Measurements from ENCODE around the gene TRPC3.

Gene TRPC3

DNA sequence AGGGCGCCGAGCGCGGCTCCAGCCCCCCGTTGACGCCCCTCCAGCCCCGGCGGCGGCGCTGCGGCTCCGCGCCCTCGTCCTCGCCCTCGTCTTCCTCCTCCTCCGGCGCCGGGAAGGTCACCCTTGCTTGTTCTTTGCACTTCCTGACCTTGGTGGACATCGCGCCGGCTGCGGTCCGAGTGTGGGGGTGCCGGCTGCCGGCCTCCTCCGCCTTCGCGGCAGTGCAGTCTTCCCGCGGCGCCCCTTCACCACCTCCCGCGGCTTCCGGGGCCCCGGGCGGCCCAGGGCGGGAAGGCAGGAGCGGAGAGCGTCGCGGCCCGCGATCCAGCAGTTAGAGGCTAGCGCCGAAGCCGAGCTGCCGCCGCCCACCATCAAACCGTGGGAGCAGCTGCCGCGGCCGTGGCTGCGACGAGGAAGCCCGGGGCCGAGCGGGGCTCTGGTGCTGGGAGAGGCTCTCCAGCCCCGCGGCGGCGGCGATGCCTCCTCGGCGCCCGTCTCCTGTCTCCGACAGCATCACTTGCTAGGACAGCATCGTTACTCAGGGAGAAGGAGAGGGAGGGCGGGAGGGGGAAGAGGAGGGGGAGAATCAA lies at the start of gene TRPC3:
TSS of gene TRPC3 (minus strand) at position 540 of the 590 bp plus-strand sequence. CDS start at position 160, 380 bp downstream.
- peak in 1 of 3 donors; percentile 21 for DNase-seq (ENCODE audit: low read depth in 2 of 3, low spot score in 1 of 3)

DNA sequence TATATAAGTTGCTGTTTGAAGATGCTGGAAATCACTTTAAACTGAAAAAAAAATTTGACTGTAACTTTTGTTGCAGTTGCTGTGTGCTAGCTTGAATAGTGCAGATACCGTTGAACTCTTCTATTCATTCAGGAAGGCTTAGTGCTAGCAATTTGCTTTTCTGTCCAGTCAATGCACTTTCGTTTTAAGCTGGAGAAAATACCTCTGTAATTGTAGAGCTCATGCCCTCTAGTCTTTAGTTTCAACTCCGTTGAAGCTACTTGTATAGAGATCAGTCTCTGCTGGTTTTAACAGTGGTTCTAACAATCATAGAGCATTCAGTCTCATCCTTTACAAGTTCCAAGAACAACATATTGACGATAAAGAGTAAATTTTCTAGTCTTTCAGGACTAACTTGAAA lies 49.0 kb upstream of the TRPC3 start:
- no peak for DNase-seq (ENCODE audit: low read depth in 2 of 3, low spot score in 1 of 3)

DNA sequence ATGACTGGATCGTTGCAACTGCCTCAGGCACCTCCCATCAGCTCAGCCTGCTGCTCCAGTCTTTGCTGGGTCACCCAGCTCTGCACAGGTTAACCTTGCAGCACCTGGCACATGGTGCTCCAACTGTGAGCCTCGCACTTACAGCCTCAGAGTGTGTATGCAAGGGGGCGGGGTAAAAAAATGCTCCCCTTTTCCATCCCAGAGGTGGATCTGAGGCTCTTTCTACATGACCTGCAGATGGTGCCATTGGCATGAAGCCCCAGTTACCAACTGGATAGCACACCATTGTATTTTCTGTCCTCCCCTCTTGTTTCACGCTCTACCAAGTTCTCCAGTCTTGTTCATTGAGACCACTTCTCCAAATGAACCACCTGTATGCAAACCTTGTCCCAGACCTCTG lies 46.2 kb upstream of the TRPC3 start:
- DNase-seq (ENCODE audit: low read depth in 2 of 3, low spot score in 1 of 3): no peak

DNA sequence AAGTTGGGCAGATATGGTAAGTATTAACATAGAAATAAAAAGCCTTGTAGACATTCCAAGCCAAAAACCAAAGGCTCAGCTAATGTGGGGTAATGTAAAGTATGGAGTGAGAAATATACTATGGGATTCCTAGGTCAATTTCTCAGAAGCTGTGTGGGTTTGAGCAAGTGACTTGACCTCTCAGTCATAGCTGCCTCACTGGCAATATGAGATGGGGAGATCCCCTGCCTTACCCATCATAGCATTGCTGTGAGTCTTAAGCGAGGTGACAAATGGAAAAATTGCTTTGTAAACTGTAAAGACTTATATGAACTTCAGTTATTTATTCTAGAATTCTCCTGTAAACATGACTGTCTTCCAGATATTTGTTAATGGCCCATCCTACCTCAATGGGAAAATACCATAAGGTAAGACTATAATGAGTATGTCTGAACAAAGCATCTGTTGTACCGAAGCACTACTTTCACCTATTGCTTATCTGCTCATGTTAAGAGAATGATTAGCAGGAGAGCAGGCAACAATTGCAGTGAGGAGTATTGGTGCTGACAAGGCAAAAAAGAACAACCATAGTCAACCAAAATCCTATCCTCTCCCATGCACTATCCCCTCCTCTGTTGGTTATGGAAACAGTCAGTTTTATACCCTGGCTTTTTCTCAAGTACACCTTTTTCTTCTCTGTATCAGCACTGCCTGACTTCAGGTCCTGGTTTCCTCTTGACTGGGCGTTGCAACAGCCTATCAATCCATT lies 44.1 kb upstream of the TRPC3 start:
- DNase-seq (ENCODE audit: low read depth in 2 of 3, low spot score in 1 of 3): no peak

DNA sequence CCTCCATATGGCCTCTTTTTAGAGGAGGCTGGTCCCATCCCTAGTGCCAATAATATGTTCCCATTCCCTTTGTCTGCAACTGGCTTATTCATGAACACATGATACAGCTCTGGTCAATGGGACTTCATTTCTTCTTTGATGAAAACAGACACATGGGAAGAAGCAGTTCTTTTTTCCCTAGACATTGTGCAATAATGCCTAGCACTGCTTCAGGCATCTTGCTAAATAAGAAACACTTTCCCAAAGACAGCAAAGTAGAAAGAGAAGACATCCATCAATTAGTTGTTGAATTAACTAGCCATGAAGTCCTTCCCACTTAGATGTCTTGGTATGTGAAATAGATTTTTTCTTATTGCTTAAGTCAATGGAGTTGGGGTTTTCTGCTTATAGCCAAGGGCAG lies 40.1 kb upstream of the TRPC3 start:
- DNase-seq (ENCODE audit: low read depth in 2 of 3, low spot score in 1 of 3): no peak

DNA sequence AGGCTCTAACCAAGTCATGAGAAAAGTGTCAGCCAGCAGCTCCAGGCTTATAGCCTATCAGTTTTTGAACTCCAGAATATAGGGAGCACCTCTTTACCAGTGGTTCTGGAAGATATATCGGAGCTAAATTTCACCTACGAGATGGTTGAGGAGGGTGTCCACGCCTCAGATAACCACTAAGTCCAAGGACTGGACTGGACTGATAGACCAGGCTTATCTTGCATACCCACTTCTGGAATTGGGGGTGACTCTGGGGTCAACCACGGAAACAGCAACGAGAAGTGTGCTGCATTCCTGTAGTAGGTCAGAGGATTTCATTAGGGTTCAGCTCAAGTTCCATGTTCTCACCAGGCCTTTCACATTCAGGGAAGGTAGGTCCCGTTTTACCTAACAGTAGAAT lies 38.6 kb upstream of the TRPC3 start:
- DNase-seq (ENCODE audit: low read depth in 2 of 3, low spot score in 1 of 3): no peak

DNA sequence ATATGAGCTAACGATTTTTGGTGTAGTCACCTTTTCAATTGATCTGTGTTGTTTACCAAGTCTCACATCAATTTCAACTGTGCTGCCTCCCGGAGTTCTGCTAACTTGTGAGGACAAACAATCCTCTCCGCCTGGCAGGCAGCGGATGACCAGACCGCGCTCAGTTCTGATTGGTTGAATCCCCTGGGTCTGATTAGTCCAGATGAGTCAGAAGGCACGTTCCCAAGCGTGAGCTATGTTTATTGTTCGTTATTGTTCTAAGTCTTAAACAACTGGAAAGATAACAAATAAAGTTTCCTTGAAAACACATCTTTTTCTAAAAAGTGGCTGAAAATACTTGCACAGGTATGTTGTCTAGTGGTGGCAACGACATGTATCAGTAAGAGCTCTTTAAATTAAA lies 37.9 kb upstream of the TRPC3 start:
- DNase-seq (ENCODE audit: low read depth in 2 of 3, low spot score in 1 of 3): no peak

DNA sequence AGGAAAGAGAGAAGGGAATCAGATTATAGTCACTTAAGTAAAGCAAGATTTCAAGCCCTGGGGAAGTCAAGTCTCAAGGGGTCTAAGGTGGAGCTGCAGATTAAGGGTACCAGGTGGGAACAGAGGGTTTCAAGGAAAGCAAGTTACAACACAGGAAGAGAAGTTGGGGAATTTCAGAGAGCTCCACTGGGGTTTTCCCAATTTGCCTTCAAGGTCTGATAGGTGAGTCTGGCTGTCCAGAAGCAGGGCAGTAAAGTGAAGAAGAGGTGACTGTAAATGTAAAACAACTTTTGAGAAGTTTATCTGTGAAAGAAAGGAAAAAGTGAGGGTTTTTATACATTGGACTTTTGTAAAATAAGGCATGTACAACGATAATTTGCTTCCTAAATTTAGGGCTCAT lies 37.1 kb upstream of the TRPC3 start:
- DNase-seq (ENCODE audit: low read depth in 2 of 3, low spot score in 1 of 3): no peak

DNA sequence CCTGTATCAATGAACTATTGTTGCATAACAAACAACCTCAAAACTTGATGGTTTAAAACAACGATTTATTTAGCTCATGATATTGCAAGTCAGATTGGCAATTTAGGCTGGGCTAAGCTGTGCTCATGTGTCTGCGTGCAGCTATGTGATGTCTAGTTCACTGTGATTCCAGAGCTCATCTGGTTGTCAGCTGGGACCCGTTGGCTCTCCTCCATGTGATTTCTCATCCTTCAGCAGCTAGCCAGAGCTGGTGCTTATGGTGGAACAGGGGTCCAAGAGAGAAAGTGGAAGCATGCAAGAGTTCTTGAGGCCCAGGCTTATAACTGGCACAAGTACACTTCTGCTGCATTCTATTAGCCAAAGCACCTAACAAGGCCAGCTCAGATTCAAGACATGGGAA lies 28.8 kb upstream of the TRPC3 start:
- DNase-seq (ENCODE audit: low read depth in 2 of 3, low spot score in 1 of 3): no peak

DNA sequence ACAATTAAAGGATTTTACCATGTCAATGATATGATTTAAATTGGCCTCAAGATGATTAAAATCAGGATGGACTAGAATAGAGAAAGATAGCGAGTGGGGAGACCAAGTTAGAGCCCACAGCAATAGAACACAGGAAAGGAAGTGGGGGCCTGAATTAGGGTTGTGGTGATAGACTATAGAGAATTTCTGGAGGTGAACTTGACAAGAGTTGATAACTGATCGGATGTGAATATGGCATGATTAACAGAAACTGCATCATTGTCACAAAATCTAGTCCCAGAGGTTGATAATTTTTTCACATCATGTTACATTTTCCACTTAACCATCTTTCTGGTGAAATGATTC lies 26.3 kb upstream of the TRPC3 start:
- DNase-seq (ENCODE audit: low read depth in 2 of 3, low spot score in 1 of 3): no peak

DNA sequence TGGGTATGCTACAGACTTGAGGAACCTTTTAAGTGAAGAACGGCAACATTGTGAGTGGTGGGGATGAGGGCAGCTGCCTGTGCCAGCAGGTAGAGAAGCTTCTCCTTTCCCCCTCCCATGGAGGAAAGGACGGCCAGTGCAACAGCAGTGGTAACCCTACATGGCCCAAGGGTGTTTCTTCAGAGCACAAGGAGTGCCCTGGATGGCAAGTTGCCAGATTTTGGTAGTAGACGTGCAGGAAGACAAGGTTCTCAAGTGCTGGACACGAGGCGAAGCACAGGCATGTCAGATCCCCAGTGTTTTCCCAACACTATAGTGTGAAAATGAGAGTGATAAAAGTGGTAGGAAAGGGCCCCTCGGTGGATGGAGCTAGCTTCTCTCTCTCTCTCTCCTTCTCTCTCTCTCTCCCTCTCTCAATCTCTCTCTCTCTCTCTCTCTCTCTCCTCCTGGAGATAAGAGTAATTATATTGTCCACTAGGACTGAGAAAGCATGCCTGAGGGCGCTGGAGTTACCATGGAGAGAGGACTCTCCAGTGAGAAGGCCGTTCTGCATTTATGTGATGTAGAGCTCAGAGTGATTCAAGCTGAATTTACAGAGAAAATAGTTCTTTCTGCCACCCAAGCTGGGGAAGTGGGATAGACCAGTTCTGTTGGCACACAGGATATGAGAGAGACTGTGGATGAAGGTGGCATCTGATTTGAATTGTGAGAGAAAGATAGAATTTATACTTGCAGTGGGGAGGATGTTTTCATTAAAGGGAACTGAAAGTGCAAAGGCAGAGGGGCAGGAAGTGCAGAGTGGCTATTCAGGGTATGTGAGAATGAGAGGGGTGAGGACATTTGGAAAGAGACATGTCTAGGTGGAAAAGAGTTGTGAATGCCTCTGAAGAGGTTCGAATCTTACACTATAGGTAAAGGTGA lies 25.7 kb upstream of the TRPC3 start:
- DNase-seq (ENCODE audit: low read depth in 2 of 3, low spot score in 1 of 3): no peak

DNA sequence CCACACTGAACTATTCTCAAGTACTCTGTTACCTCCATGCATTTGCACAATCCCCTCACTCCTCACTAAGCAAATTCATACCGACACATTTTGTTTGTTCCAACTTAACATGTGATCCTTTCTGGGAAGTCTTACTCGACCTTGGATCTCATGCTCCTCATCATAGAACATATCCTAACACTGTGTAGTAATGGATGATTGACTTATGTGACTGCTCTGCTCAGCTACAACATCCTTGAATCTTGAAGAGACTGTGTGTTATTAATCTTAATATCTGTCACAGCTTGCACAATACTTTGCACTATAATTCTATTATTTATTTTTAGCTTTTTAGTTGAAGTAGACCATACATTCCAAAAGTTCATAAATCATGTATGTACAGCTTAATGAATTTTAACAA lies 23.9 kb upstream of the TRPC3 start:
- no peak for DNase-seq (ENCODE audit: low read depth in 2 of 3, low spot score in 1 of 3)

DNA sequence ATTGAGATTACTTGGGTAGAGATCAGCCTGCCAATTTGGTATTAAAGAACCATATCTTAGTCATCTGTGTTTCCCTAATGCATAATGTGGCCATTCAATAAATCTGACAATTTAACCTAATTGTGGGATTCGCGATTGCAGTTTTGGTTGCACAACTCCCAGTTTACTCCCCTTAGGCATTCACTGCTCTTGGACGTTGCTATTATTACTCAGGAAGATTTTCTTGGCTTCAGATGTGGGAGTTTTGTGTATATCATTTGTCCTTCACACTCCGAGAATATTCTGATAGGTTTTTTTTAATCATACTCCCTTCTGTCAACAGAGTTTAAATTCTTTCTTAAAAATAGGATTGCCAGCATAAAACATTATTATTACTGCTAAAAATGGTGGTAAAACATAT lies 22.0 kb upstream of the TRPC3 start:
- no peak for DNase-seq (ENCODE audit: low read depth in 2 of 3, low spot score in 1 of 3)

DNA sequence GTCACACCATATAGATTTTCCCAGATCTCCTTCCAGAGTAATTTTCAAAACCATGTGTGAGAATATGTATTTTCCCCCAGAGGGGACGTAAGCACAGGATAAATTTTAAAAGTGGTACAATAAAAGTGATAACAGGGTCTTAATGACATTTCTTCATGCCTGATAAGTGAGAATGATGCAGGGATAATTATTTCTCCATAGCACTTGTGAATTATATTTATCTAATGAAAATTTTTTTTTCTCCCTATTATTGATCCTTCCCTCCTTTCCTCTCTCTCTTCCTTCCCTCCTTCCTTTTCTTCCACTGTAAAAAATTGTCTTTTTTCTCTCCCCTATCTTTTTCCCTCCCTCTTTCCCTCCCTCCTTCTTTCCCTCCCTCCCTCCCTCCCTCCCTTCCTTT lies 17.0 kb upstream of the TRPC3 start:
- no peak for DNase-seq (ENCODE audit: low read depth in 2 of 3, low spot score in 1 of 3)

DNA sequence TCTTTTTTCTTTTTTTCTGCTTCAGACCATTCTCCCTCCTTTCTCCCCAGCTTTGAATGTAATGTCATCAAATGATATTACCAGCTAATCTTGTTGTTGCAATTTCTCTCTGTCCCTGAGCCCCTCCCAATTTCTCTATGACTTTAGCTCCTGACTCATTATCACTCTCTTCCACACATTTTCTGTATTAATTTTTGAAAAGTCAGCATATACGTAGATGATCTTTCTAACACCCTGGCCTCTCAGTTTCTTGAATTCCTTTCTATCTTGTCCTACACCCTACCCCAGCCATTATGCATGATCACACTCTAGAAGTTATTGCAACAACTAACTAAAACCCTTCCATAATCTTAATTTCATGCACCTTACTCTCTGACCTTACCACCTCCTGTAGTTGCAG lies 13.1 kb upstream of the TRPC3 start:
- no peak for DNase-seq (ENCODE audit: low read depth in 2 of 3, low spot score in 1 of 3)

DNA sequence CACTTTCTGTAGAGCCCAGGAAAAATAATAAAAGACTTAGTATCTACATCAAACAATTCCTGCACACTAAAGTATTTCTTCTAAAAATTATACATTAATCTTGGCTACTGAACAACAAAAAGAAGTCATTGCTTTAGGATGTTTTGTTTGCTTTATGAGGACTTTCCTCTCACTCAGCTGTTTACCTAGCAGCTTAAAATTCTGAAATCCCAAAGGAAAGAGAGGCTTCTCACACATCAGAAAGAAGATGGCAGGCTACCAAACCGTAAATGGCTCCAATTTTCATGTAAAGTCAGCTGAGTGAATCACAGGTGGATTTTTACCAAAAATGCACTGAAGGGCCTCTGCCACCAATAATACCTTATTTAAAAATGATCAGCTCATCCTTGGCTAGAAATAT lies 9.0 kb upstream of the TRPC3 start:
- DNase-seq (ENCODE audit: low read depth in 2 of 3, low spot score in 1 of 3): no peak

DNA sequence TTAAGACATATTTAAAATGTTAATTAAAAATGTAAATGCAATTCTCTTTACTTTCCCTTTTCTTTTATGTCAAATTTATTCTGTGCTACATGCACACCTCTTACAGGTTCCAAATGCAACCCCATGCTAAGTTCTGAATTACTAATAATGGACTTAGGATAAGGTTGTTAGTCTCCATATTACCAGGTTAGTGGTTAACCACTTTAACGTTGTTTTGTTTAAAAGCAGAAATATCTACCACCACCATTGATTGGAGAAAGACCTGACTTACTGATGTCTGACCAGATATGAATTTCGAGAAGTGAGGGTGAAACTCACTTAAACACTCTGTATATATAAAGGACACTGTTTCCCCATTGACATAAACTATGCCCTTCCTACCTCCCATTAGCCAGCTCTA lies 6.9 kb upstream of the TRPC3 start:
- DNase-seq (ENCODE audit: low read depth in 2 of 3, low spot score in 1 of 3): no peak

DNA sequence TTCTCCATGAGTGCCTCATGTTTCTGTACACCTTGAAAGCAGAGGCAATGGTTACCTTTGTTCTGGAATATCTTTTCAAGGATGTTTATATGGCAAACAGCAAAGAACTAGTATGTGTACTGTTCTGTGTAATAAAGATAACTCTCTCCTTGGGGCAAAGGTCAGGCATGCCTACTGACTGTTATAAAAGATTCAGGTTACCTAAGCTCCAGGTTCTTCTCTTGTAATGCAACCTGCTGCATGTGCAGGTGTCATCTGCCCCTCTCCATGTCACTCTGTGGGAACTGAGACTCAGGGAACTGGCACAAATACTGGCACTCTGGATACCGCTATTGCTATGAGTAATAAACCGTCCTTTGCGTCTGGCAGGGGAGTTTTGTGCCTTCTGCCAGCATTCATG lies 5.4 kb upstream of the TRPC3 start:
- DNase-seq (ENCODE audit: low read depth in 2 of 3, low spot score in 1 of 3): no peak

DNA sequence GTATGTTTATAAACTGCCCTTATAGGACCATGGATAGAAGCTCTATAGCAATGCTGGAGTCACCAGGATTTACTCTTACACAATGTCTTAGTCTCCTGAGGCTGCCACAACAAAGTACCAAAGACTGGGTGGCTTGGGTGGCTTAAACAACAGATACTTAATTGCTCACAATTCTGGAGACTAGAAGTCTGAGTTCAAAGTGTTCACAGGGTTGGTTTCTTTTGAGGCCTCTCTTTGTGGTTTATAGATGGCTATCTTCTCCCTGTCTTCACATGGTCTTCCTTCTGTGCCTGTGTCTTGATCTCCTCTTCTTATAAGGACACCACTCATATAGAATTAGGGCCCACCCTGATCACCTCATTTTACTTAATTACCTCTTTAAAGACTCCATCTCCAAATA lies 2.0 kb upstream of the TRPC3 start:
- DNase-seq (ENCODE audit: low read depth in 2 of 3, low spot score in 1 of 3): no peak

DNA sequence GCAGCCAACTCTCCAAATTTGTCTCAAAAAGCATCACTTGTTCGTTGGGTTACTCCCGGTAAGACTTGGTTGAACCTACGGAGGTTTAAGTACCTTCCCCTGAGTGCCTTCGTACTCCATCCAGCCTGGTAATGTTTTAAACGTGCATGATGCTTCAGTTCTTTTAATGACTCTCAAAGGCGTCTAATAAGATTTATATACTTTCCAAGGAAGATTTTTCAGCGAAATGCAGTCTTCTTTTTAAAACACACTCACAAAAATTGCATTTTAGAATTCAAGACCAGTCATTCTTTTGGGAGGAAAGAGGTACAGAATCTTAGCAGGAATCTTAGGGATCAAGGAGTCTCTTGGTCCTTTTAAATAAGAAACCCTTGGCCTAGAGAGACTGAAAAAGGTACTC lies 430 bp upstream of the TRPC3 start:
- no peak for DNase-seq (ENCODE audit: low read depth in 2 of 3, low spot score in 1 of 3)

DNA sequence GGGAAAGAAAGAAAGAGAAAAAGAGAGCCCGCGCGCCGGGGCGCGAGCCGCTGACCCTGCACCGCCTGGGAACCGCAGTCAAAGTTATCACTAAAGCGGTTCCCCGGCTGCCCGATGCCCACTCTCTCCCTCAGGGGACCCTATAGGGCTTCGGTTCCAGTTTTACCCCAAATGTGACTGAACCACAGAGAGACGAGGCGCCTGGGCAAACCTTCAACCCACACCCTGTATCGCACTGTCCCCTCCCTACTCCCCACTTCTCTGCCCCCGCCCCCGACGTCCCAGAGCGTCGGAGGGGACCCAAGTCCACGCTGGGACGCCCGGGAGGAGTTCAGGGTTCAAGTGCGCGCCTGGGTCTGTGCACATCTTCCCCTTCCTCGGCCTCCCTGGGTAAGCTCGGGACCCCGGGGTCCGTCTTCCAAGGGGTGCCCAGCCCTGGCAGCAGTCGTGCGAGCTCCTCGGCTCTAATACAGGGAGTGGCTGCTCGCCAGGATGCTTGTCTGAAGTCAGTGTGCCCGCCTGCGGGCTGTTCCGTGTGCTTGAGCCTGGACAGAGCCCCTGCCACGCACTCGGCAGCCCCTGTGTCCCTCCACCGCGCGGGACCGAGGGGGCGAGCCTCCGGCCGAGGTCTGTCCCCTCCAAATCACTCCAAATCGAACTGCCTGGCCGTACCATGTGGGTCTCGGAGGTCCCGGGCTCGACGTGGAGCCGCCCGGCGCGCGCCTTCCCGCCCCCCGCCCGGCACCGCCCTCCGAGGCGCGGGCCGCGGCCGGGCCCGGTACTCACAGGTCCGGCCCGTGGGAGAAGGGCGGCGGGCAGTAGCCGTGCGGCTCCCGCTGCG lies 960 bp downstream of the TRPC3 start:
- peak in 1 of 3 donors; percentile 7 for DNase-seq (ENCODE audit: low read depth in 2 of 3, low spot score in 1 of 3)
